Measurements from ENCODE around the gene IGF1R.

Gene IGF1R

DNA sequence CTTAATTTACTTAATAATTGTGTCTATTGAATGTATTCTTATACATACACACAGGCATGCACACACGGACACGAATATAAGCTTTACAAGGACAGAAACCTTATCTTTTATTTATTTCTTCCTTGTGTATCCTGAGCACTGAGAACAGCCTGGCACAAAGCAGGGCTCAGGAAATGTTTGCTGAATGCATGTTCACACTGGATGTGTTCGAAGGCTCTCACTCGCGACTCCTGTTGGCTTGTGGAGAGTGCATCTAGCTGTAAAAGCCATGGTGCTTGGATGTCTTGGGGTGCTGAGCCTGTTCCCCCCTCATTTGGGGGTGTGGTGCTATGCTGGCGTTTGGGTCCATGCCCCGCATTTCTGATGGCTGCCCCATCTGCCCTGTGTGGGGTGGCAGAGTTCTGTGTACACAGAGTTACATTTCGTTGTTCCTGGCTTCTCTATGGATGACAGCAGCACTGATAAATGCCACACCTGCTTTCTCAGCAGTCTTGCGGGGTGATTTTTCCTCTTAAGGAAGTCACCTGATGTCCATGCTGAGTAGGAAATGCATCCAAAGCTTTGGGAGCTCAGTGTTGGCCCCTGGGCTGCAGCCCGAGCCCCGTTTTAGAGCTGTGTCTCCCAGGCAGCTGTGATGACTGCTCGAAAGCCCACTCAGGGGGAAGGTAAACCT, 148.5 kb downstream of the IGF1R start:
- Histone ChIP-seq H3K4me3 (ENCODE audit: low read depth in 1 of 2, low read length in 2 of 2) (no peak overlapping the region), H3K79me2 (ENCODE audit: insufficient read depth, low read length) (peaks cover 71% of the 10 kb centered on the region), H3K27me3 (ENCODE audit: insufficient read depth, low read length, poor library complexity) (no peaks in the 10 kb centered on the region), H3K4me2 (ENCODE audit: insufficient read depth, low read length) (no peak overlapping the region), H4K20me1 (ENCODE audit: insufficient read depth, low read length) (peaks cover 53% of the 10 kb centered on the region), H3K9ac (ENCODE audit: low read depth, low read length) (no peak overlapping the region), H3K27ac (ENCODE audit: low read length) (no peak overlapping the region), H2AFZ (ENCODE audit: low read depth, low read length) (no peak overlapping the region), H3K4me1 (ENCODE audit: insufficient read depth, low read length) (peaks cover 20% of the 10 kb centered on the region), H3K9me3 (ENCODE audit: insufficient read depth, low read length, severe bottlenecking) (no peaks in the 10 kb centered on the region), H3K36me3 (ENCODE audit: insufficient read depth, low read length) (no peaks in the 10 kb centered on the region)
- DNase-seq = no peak
- TF ChIP-seq, protein P1, sequence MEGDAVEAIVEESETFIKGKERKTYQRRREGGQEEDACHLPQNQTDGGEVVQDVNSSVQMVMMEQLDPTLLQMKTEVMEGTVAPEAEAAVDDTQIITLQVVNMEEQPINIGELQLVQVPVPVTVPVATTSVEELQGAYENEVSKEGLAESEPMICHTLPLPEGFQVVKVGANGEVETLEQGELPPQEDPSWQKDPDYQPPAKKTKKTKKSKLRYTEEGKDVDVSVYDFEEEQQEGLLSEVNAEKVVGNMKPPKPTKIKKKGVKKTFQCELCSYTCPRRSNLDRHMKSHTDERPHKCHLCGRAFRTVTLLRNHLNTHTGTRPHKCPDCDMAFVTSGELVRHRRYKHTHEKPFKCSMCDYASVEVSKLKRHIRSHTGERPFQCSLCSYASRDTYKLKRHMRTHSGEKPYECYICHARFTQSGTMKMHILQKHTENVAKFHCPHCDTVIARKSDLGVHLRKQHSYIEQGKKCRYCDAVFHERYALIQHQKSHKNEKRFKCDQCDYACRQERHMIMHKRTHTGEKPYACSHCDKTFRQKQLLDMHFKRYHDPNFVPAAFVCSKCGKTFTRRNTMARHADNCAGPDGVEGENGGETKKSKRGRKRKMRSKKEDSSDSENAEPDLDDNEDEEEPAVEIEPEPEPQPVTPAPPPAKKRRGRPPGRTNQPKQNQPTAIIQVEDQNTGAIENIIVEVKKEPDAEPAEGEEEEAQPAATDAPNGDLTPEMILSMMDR (IDR thresholded peaks at IDR 0.05; ENCODE audit: borderline replicate concordance, extremely low read depth, low read length, poor library complexity, severe bottlenecking) = no peak
- TF ChIP-seq EZH2 (IDR thresholded peaks at IDR 0.05; ENCODE audit: borderline replicate concordance, low read depth, low read length, severe bottlenecking) = no peak
- no peak for ATAC-seq (ENCODE audit: insufficient read depth, low read depth)

DNA sequence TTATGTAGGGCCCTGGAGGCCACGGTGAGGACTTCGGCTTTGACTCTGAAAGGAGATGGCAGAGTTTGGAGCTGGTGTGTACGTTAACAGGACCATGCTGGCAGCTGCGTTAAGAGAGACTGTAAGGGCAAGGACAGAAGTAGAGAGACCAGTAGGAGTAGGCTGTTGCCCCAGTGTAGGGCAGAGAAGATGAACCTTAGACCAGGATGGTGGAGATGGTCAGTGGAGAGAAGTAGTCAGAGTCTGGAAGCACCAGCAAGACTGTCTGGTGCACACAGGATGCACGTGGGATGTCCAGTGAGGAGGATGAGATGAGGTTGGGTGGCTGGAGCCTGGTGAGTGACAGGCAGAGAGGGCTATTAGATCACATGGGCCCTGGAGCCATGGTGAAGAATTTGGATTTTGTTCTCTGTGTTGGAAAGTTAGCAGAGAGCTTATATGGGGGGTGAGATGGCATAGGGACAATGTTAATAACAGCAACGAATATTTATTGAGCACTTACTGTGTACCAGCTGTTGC, 150.1 kb downstream of the IGF1R start:
- Histone ChIP-seq H3K4me1 (ENCODE audit: insufficient read depth, low read length) (peaks cover 22% of the 10 kb centered on the region), H3K9ac (ENCODE audit: low read depth, low read length) (no peak overlapping the region), H3K27ac (ENCODE audit: low read length) (no peak overlapping the region), H3K9me3 (ENCODE audit: insufficient read depth, low read length, severe bottlenecking) (no peaks in the 10 kb centered on the region), H3K36me3 (ENCODE audit: insufficient read depth, low read length) (no peaks in the 10 kb centered on the region), H4K20me1 (ENCODE audit: insufficient read depth, low read length) (peaks cover 58% of the 10 kb centered on the region), H3K4me2 (ENCODE audit: insufficient read depth, low read length) (no peak overlapping the region), H3K79me2 (ENCODE audit: insufficient read depth, low read length) (peaks cover 63% of the 10 kb centered on the region), H2AFZ (ENCODE audit: low read depth, low read length) (no peak overlapping the region), H3K27me3 (ENCODE audit: insufficient read depth, low read length, poor library complexity) (no peaks in the 10 kb centered on the region), H3K4me3 (ENCODE audit: low read depth in 1 of 2, low read length in 2 of 2) (no peak overlapping the region)
- DNase-seq (no peak), ATAC-seq (ENCODE audit: insufficient read depth, low read depth) (no peak)
- no peak for TF ChIP-seq EZH2 (IDR thresholded peaks at IDR 0.05; ENCODE audit: borderline replicate concordance, low read depth, low read length, severe bottlenecking)
- TF ChIP-seq, protein P1 (IDR thresholded peaks at IDR 0.05; ENCODE audit: borderline replicate concordance, extremely low read depth, low read length, poor library complexity, severe bottlenecking) = no peak

DNA sequence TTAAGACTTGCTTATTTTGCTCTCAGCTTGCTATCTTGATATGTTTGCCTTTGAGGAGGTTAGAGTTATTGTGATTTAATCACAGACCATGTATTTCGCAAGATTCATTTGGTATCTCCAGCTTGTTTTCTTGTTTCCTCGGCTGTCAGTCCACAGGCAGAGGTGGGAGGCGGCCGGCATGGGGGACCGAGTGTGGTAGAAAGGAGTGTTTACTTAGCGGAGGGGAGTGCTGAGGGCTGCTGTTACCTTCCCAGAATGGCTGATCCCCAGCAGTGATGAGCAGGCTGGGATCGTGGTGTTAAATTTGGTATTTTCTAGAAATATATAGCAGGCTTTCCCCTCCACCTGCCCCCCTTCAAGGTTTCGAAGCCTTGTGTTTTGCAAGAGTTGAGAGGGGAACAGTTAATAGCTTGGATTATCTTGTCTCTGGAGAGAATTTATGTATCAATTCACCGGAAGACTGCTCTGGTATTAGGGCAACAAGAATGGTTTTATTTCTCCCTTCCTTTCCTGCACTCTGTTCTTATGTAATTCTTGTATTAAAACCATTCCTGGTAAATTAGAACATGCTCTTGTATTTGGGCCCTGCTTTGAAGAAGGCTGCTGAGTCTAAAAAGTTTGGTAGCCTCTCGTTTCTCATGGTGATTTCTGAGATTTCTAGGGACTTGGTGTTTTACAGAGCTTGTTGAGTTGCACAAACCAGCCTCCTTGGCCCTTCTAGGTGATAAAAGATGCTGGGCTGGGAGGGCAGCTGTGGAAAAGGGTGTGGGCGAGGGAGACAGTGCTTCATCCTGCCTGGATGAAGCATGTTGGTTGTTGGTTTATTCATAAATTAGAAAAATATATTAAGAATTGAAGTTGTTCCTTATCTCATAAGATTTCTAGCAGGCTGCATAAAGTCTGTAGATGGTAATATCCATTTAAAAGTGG, 151.4 kb downstream of the IGF1R start:
- Histone ChIP-seq H4K20me1 (ENCODE audit: insufficient read depth, low read length) (peaks cover 64% of the 10 kb centered on the region), H3K4me1 (ENCODE audit: insufficient read depth, low read length) (peaks cover 22% of the 10 kb centered on the region), H3K9me3 (ENCODE audit: insufficient read depth, low read length, severe bottlenecking) (no peaks in the 10 kb centered on the region), H3K4me2 (ENCODE audit: insufficient read depth, low read length) (no peak overlapping the region), H3K27ac (ENCODE audit: low read length) (no peak overlapping the region), H3K27me3 (ENCODE audit: insufficient read depth, low read length, poor library complexity) (no peaks in the 10 kb centered on the region), H3K4me3 (ENCODE audit: low read depth in 1 of 2, low read length in 2 of 2) (no peak overlapping the region), H3K79me2 (ENCODE audit: insufficient read depth, low read length) (peaks cover 65% of the 10 kb centered on the region), H3K36me3 (ENCODE audit: insufficient read depth, low read length) (no peaks in the 10 kb centered on the region), H3K9ac (ENCODE audit: low read depth, low read length) (no peak overlapping the region), H2AFZ (ENCODE audit: low read depth, low read length) (no peak overlapping the region)
- ATAC-seq (ENCODE audit: insufficient read depth, low read depth) = no peak
- TF ChIP-seq, protein P1 (IDR thresholded peaks at IDR 0.05; ENCODE audit: borderline replicate concordance, extremely low read depth, low read length, poor library complexity, severe bottlenecking) = no peak
- no peak for TF ChIP-seq EZH2 (IDR thresholded peaks at IDR 0.05; ENCODE audit: borderline replicate concordance, low read depth, low read length, severe bottlenecking)
- no peak for DNase-seq

Measured in DND-41 (cell line).